Peyer's patch (tissue), 4 donors: ENCODE data around the gene C1RL.

Source experiments
- CTCF ChIP-seq, 6 experiments: fragments of 450-650 bp in 4 of 6; fragments of 200-600 bp in 2 of 6; sonication (generic) in 1 of 6; IDR thresholded peaks; one replicate each; pipeline ENCODE4 v1.5.1; 2017 to 2019; ENCODE audit warnings: antibody characterized with exemption in 6 of 6, mild to moderate bottlenecking in 3 of 6, moderate library complexity in 1 of 6
- POLR2A ChIP-seq, 2 donors: fragments of 450-650 bp; IDR thresholded peaks; one replicate each; pipeline ENCODE4 v1.5.1; 2017; ENCODE audit warnings: antibody characterized with exemption in 2 of 2, mild to moderate bottlenecking in 2 of 2, moderate library complexity in 2 of 2

GRCh38 chr12:7136676-7137075 lies 27.7 kb upstream of the C1RL start:
- no peak for TF ChIP-seq POLR2A (IDR thresholded peaks at IDR 0.05)
- TF ChIP-seq CTCF (IDR thresholded peaks at IDR 0.05): no peak
